SH-SY5Y (cell line): ENCODE measurements around the gene PSMD8.

Source experiments
- GATA2 ChIP-seq: IDR thresholded peaks from 2 replicates; pipeline ENCODE4 v1.6.1; 2011; ENCODE audit warnings: mild to moderate bottlenecking, low read depth, low read length
- GATA3 ChIP-seq: IDR thresholded peaks from 2 replicates; pipeline ENCODE4 v1.6.1; 2011; ENCODE audit warnings: low read depth, mild to moderate bottlenecking, low read length, moderate library complexity

PSMD8 gene

DNA sequence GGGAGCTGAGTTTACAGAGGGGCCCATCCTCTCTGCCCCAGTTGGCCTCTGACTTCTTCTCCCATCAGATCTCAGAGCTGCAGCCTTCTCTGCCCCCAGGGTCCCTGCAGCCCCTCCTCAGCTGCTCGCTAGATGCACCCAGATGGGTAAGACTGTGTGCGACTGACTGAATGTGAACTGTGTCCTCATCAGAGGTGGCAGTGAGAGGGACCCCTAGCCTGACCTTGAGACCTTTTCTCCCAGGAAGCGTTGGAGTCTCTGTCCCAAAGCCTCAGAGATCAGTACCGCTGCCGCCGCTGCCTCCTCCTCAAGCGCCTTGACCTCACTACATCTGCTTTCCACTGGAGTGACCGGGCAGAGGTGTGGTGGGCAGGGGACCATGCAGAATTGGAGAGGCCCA lies 30.9 kb downstream of the PSMD8 start:
- TF ChIP-seq GATA3 (no peak), GATA2 (no peak)

GRCh38 chr19:38409631-38410133 lies 35.3 kb downstream of the PSMD8 start:
- TF ChIP-seq GATA3 (no peak), GATA2 (no peak)

GRCh38 chr19:38411041-38411712 lies 36.8 kb downstream of the PSMD8 start:
- TF ChIP-seq GATA3 (no peak), GATA2 (no peak)

GRCh38 chr19:38412491-38412890 lies 38.1 kb downstream of the PSMD8 start:
- TF ChIP-seq GATA3 (no peak), GATA2 (no peak)

- TF ChIP-seq GATA2, result no peak
- no peak for TF ChIP-seq GATA3
These were observed 38.6 kb downstream of the PSMD8 start for GRCh38 chr19:38412961-38413360.

DNA sequence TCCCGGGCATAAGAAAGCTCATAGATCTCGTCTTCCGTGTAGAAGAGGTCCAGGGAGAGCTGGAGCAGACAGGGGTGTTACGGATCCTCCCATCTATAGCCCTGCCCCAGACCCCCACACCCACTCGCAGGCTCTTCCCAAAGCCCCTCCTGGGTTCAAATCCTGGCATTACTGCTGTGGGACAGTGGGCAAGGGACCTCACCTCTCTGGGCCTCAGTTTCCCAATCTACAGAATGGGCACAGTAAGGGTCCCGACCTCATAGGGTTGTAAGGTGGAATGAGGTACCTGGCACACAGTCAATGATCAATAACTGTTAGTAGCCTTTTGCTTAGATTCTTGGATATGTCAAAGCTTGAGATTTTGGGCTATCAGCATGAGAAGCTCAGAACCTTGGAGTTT lies 39.0 kb downstream of the PSMD8 start:
- TF ChIP-seq GATA2 (no peak), GATA3 (no peak)

DNA sequence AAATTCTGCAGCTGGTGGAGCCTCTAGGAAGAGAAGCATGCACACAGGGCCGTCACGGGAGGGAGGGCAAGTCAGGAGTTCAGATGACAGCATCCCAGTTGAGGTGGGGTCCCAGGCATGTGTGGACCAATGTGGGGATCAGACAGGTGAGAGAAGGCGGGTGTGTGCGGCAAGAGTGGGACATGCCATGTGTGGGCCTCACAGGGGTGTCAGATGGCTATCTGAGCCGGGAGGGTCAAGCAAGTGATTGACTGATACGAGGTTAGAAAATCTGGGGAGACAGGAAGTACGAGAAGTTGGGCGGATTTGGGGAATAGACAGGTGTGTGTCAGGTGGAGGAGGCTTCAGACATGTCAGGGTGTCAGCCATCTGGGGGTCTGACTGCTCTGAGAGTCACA lies 42.8 kb downstream of the PSMD8 start:
- no peak for TF ChIP-seq GATA3
- no peak for TF ChIP-seq GATA2

DNA sequence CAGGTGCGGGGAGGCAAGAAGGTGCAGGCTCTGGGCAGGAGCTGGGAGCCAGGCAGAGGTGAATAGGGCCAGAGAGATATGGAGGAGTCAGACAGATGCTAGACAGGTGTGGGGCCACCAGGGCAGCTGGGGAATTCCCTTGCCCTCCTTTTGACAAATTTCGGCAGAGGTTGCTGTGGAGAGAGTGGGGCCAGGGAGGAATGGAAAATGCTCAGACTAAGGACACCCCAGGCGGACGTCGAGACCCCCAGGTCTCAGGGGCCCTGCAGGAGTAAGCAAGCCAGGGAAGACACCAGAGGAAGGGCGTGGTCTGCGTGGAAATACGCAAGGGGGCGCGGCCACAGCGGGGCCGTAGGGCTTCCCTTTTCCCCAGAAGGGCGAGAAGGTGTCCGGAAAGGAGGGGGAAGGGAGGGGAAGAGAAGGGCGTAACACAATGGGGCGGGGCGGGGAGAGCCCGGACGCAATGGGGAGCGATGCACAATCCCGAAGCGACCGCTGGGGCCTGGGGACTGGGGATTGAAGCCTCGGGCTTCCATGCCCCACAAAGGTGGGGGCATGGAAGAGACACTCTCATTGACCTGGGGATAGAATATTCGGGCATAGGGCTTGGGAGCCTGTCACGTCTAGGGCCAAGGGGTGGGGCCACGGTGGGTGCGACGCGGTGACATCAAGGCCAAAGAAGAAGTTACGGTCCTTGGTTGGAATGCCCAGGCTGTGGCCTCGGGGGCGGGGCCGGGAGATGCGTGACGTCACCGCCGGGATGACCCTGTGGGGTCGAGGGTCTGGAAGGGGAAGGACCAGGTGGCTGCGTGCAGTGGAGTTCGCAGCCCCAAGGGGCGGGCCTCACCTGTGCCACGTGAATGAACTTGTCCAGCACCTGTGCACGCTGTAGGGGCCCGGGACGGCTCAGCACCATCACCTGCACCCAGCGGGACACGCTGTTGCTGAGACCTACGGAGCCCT lies 43.5 kb downstream of the PSMD8 start:
- TF ChIP-seq GATA3 (no peak), GATA2 (no peak)

GRCh38 chr19:38420935-38421334 lies 46.6 kb downstream of the PSMD8 start:
- TF ChIP-seq GATA2 (no peak), GATA3 (no peak)

DNA sequence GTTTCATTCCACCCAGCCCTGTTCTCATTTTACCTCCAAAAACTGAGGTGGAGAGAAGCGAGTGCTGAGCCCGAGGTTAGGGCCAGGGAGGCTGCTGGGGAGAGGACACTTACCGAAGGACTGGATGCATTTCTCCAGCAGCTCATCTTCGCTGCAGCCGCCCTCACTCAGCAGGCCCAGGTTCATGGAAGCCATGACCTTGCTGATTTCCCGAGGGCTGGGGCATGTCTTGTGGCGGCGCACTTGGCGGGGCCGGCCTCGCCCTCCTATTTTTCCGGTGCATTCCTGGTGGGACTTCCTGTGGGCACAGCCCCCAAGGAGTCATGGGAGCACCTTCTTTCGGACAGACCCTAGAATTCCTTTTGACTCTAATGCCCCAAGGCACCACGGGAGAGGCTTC lies 47.5 kb downstream of the PSMD8 start:
- no peak for TF ChIP-seq GATA2
- no peak for TF ChIP-seq GATA3

GRCh38 chr19:38422438-38422837 lies 48.1 kb downstream of the PSMD8 start:
- no peak for TF ChIP-seq GATA2
- TF ChIP-seq GATA3, result no peak

DNA sequence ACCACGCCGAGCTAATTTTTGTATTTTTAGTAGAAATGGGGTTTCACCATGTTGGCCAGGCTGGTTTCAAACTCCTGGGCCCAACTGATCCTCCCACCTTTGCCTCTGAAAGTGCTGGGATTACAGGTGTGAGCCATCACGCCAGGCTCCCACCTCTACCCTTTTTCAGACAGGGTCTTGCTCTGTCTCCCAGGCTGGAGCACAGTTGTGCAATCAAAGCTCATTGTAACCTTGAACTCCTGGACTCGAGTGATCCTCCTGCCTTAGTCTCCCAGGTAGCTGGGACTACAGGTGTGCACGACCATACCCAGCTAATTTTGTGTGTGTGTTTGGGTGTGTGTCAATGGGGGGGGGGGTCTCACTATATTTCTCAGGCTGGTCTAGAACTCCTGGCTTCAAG lies 49.9 kb downstream of the PSMD8 start:
- TF ChIP-seq GATA2, result no peak
- TF ChIP-seq GATA3, result no peak

- no peak for TF ChIP-seq GATA2
- no peak for TF ChIP-seq GATA3
These were observed 50.9 kb downstream of the PSMD8 start for GRCh38 chr19:38425222-38425809.

DNA sequence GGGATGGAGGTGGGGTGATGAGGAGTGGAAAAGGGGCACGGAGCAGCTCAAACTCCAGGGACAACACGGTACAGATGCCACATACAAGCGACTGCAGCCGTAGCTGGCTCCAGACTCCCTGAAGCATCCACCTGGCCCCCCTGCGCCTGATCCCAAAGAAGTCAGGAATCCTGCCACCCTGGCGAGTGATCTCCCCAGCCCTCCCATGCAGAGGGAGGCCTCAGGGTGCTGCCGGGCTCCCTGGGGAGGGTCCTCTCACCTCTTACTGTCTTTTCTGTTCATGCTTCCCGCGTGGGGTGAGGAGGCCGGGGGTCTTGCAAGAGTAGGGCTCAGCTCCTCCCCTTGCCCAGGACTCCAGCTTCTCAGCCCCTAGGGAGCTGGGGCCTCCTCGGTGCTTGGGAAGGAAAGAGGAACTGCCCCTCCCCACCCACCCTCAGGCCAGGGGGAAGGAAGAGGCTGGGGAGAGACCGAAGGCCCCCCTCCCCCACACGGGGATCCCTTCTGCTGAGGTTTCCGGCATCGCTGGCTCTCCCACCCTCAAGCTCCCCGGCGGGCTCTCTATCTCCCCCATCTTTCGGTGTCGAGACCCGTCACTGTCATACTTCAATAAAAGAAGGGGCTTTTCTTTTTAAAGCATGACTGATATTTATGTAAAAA lies 51.6 kb downstream of the PSMD8 start, which contains the start of gene RASGRP4:
Gene RASGRP4 (minus strand): TSS at position 410 of the 657 bp plus-strand sequence. CDS start 128 bp downstream, at position 282.
- TF ChIP-seq GATA3 (no peak), GATA2 (no peak)
